CD14-positive monocyte (primary cell): ENCODE results near the gene NPAS3. TPM values are rescaled to one million over a fixed set of nuclear protein-coding genes. Genes with fewer than 3 reads are reported as not detected.

Source experiments
- DNase-seq, 3 donors: peaks; one replicate each; pipeline ENCODE4 v3.0.0-alpha.2; 2011 to 2022
- H2AFZ ChIP-seq: 2 replicates; pipeline ENCODE4 v1.6.0; 2012; ENCODE audit warnings: mild to moderate bottlenecking, low read depth, low read length, inconsistent platforms; ENCODE audit not compliant: insufficient read depth, poor library complexity, severe bottlenecking
- H3K27ac ChIP-seq, 2 donors: 1 replicate in 1 of 2; 2 replicates in 1 of 2; pipeline ENCODE4 v1.5.1; 2012 to 2013; ENCODE audit warnings: low read length in 2 of 2, control low read depth in 1 of 2, inconsistent platforms in 1 of 2, low read depth in 1 of 2, mild to moderate bottlenecking in 1 of 2
- H3K27me3 ChIP-seq, 2 donors: one replicate each; pipeline versions ENCODE4 v1.6.0 to v1.6.1; 2011 to 2013; ENCODE audit warnings: low read length in 2 of 2; ENCODE audit not compliant: control insufficient read depth in 2 of 2, insufficient read depth in 2 of 2
- H3K36me3 ChIP-seq, 2 donors: replicated peaks in 1 of 2; 1 replicate in 1 of 2; 2 replicates in 1 of 2; pipeline versions ENCODE4 v1.5.1 to v1.6.1; 2012 to 2013; ENCODE audit warnings: low read length in 2 of 2, control low read depth in 1 of 2, inconsistent platforms in 1 of 2, mild to moderate bottlenecking in 1 of 2; ENCODE audit not compliant: insufficient read depth in 2 of 2, control insufficient read depth in 1 of 2
- H3K4me1 ChIP-seq, 2 donors: 1 replicate in 1 of 2; 2 replicates in 1 of 2; pipeline versions ENCODE4 v1.5.1 to v1.6.1; 2012 to 2013; ENCODE audit warnings: low read length in 2 of 2, control low read depth in 1 of 2, inconsistent platforms in 1 of 2, mild to moderate bottlenecking in 1 of 2, moderate library complexity in 1 of 2; ENCODE audit not compliant: insufficient read depth in 2 of 2, control insufficient read depth in 1 of 2
- H3K4me2 ChIP-seq: replicated peaks from 2 replicates; pipeline ENCODE3; 2012; ENCODE audit warnings: low read length, moderate library complexity, mild to moderate bottlenecking; ENCODE audit not compliant: poor library complexity, severe bottlenecking; ENCODE audit errors: extremely low read depth
- H3K4me3 ChIP-seq, 3 experiments: fragments of 200-600 bp in 1 of 3; sonication (generic) in 1 of 3; replicated peaks in 1 of 3; 1 replicate in 2 of 3; 2 replicates in 1 of 3; pipeline ENCODE4 v1.5.1; 2011 to 2013; ENCODE audit warnings: low read length in 3 of 3, mild to moderate bottlenecking in 3 of 3, control low read depth in 2 of 3, low read depth in 2 of 3, inconsistent platforms in 1 of 3, moderate library complexity in 1 of 3
- H3K79me2 ChIP-seq: 2 replicates; pipeline ENCODE4 v1.6.0; 2012; ENCODE audit warnings: mild to moderate bottlenecking, control low read depth, inconsistent platforms, low read length, moderate library complexity; ENCODE audit not compliant: insufficient read depth
- H3K9ac ChIP-seq: 2 replicates; pipeline ENCODE4 v1.6.0; 2017; ENCODE audit warnings: low read length, mild to moderate bottlenecking; ENCODE audit not compliant: insufficient read depth, poor library complexity, severe bottlenecking
- H3K9me3 ChIP-seq, 2 donors: replicated peaks in 1 of 2; 1 replicate in 1 of 2; 2 replicates in 1 of 2; pipeline versions ENCODE4 v1.5.1 to v1.6.1; 2012 to 2013; ENCODE audit warnings: low read length in 2 of 2, control low read depth in 1 of 2; ENCODE audit not compliant: control insufficient read depth in 1 of 2, insufficient read depth in 1 of 2
- H4K20me1 ChIP-seq: 2 replicates; pipeline ENCODE4 v1.6.0; 2012; ENCODE audit warnings: mild to moderate bottlenecking, low read length, control low read depth, moderate library complexity; ENCODE audit not compliant: insufficient read depth
- H3K27ac Mint-ChIP-seq, 7 donors: one replicate each; pipeline ENCODE4 v1.8.0; 2020; ENCODE audit warnings: mild to moderate bottlenecking in 7 of 7, mixed read lengths in 7 of 7, moderate library complexity in 6 of 7, inconsistent platforms in 2 of 7
- H3K27me3 Mint-ChIP-seq, 3 donors: one replicate each; pipeline ENCODE4 v1.8.0; 2021 to 2022; ENCODE audit warnings: low read depth in 3 of 3, mild to moderate bottlenecking in 3 of 3, mixed read lengths in 3 of 3, moderate library complexity in 3 of 3, inconsistent platforms in 1 of 3
- H3K36me3 Mint-ChIP-seq, 2 donors: one replicate each; pipeline ENCODE4 v1.8.0; 2020; ENCODE audit warnings: mixed read lengths in 2 of 2, inconsistent platforms in 1 of 2, mild to moderate bottlenecking in 1 of 2
- H3K4me1 Mint-ChIP-seq: one replicate; pipeline ENCODE4 v1.8.0; 2020; ENCODE audit warnings: mild to moderate bottlenecking, mixed read lengths
- H3K4me3 Mint-ChIP-seq, 2 donors: one replicate each; pipeline ENCODE4 v1.8.0; 2020; ENCODE audit warnings: mild to moderate bottlenecking in 2 of 2, mixed read lengths in 2 of 2, moderate library complexity in 1 of 2
- H3K9me3 Mint-ChIP-seq, 7 donors: one replicate each; pipeline ENCODE4 v1.8.0; 2020 to 2022; ENCODE audit warnings: mixed read lengths in 7 of 7, mild to moderate bottlenecking in 6 of 7, moderate library complexity in 6 of 7, inconsistent platforms in 2 of 7
- WGBS: methylation state at CpG from one replicate; pipeline ENCODE4 v1.1.5; 2013; ENCODE audit warnings: missing lambda C conversion rate; ENCODE audit not compliant: insufficient coverage; 5-methylcytosine and 5-hydroxymethylcytosine counted together
- intact Hi-C, 2 donors: fragments of 100-400 bp; cut with micrococcal nuclease; formaldehyde crosslinking; loops; one replicate each; pipeline versions ENCODE4 v1.15.0 to v1.15.1; 2023
- polyA plus RNA-seq, 3 donors: library from polyadenylated mRNA; depleted of rRNA in 1 of 3; unstranded in 2 of 3; stranded (reverse) in 1 of 3; fragments of 300-500 nt in 2 of 3; fragments of >200 nt in 1 of 3; fragmentation: Illumina TruSeq in 2 of 3; gene quantifications; 1 replicate in 2 of 3; 2 replicates in 1 of 3; pipeline ENCODE4 v1.2.3, GENCODE V29; 2012 to 2021
- TF ChIP-seq, protein P1 (sequence below): fragments of 200-600 bp; IDR thresholded peaks from one replicate; pipeline ENCODE4 v1.8.0; 2022; ENCODE audit warnings: antibody characterized with exemption, mild to moderate bottlenecking

NPAS3 gene
- polyA plus RNA-seq, 3 donors = not detected

DNA sequence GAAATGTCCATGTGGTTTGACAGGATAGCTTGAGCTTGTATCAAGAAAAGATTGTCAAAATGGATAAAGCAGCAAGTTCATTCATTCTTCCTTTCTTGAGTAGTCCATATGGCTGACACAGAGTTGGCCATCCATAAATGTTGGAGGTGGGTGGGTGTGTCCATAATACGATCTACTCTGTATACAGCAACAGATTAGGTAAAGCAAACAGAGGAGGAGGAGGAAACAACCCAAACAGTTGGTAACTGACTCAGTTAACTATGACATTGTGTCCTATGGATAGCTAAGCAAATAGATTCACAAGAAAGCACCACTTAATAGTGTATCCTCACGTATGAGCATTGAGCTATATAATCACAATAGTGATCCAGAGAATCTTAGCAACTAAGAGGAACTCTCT lies 868.2 kb downstream of the NPAS3 start:
- no peak overlapping the region for H3K4me2 ChIP-seq
- peaks cover 6 to 16% (median 11%) of the 10 kb centered on the region in 3 donors for H3K27me3 Mint-ChIP-seq
- H4K20me1 ChIP-seq = no peaks in the 10 kb centered on the region
- H3K4me1 Mint-ChIP-seq = no peaks in the 10 kb centered on the region
- no peaks in the 10 kb centered on the region for H3K36me3 Mint-ChIP-seq
- TF ChIP-seq, protein P1, sequence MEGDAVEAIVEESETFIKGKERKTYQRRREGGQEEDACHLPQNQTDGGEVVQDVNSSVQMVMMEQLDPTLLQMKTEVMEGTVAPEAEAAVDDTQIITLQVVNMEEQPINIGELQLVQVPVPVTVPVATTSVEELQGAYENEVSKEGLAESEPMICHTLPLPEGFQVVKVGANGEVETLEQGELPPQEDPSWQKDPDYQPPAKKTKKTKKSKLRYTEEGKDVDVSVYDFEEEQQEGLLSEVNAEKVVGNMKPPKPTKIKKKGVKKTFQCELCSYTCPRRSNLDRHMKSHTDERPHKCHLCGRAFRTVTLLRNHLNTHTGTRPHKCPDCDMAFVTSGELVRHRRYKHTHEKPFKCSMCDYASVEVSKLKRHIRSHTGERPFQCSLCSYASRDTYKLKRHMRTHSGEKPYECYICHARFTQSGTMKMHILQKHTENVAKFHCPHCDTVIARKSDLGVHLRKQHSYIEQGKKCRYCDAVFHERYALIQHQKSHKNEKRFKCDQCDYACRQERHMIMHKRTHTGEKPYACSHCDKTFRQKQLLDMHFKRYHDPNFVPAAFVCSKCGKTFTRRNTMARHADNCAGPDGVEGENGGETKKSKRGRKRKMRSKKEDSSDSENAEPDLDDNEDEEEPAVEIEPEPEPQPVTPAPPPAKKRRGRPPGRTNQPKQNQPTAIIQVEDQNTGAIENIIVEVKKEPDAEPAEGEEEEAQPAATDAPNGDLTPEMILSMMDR = no peak
- peaks cover 0 to 2% (median 0%) of the 10 kb centered on the region in 7 donors for H3K9me3 Mint-ChIP-seq
- no peak overlapping the region for H3K4me3 Mint-ChIP-seq
- DNase-seq = no peak
- intact Hi-C loops = no loop called here
- no peaks in the 10 kb centered on the region for H3K79me2 ChIP-seq
- H3K9ac ChIP-seq = no peak overlapping the region
- H3K9me3 ChIP-seq = no peaks in the 10 kb centered on the region
- H2AFZ ChIP-seq = no peak overlapping the region
- no peak overlapping the region for H3K4me3 ChIP-seq
- H3K27ac ChIP-seq = no peak overlapping the region
- H3K27ac Mint-ChIP-seq = no peak overlapping the region
- H3K4me1 ChIP-seq = no peaks in the 10 kb centered on the region
- H3K27me3 ChIP-seq = peaks cover 11 to 13% of the 10 kb centered on the region in 2 donors
- no peaks in the 10 kb centered on the region for H3K36me3 ChIP-seq
- WGBS = no CpG with 5 or more reads among the region's 2 CpGs

DNA sequence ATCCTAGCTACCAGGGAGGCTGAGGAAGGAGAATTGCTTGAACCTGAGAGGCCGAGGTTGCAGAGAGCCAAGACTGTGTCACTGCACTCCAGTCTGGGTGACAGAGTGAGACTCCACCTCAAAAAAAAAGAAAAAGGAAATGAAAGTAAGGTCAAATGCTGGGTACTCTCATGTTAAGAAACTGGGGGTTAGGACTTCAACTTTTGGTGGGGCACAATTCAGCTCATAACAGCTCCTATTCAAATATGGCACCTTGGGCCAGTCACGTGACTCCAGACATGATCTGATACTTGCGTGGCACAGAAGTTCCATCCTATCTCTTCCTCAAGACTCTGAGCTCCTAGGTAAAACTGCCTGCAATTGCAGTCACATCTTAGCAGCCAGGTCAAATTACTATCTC lies 869.5 kb downstream of the NPAS3 start:
- no peak overlapping the region for H2AFZ ChIP-seq
- no peaks in the 10 kb centered on the region for H3K79me2 ChIP-seq
- no peaks in the 10 kb centered on the region for H3K9me3 ChIP-seq
- TF ChIP-seq, protein P1 = no peak
- H3K27ac ChIP-seq = no peak overlapping the region
- no peak overlapping the region for H3K4me2 ChIP-seq
- Mint-ChIP-seq H3K27ac (no peak overlapping the region), H3K4me3 (no peak overlapping the region), H3K9me3 (peaks cover 0 to 4% (median 0%) of the 10 kb centered on the region in 7 donors), H3K4me1 (no peaks in the 10 kb centered on the region), H3K27me3 (peaks cover 2 to 8% (median 5%) of the 10 kb centered on the region in 3 donors), H3K36me3 (no peaks in the 10 kb centered on the region)
- intact Hi-C loops = no loop called here
- peaks cover under 1 to 2% of the 10 kb centered on the region in 2 donors for H3K27me3 ChIP-seq
- WGBS = 43% methylated on average over 2 of the region's 3 CpGs
- no peaks in the 10 kb centered on the region for H4K20me1 ChIP-seq
- H3K36me3 ChIP-seq = no peaks in the 10 kb centered on the region
- no peak overlapping the region for H3K9ac ChIP-seq
- DNase-seq = no peak
- H3K4me1 ChIP-seq = no peaks in the 10 kb centered on the region
- no peak overlapping the region for H3K4me3 ChIP-seq
